ENCODE data around the gene POPDC2. TPM values are rescaled to one million over a fixed set of nuclear protein-coding genes. Genes with fewer than 3 reads are reported as not detected.

POPDC2 gene
- total RNA-seq, 1 donor from 2014 or later = 0.63 TPM

Other genes with a start within 250 kb of the POPDC2 start
- 44.0 and 52.2 TPM in 2 replicates for gene TMEM39A, start 197.0 kb downstream of the POPDC2 start, total RNA-seq
- gene POGLUT1, start 191.6 kb downstream of the POPDC2 start, total RNA-seq = 23.9 and 25.6 TPM in 2 replicates
- gene TIMMDC1, start 162.0 kb downstream of the POPDC2 start, total RNA-seq = 113 and 117 TPM in 2 replicates
- 12.5 and 13.0 TPM in 2 replicates for gene CD80, start 101.0 kb downstream of the POPDC2 start, total RNA-seq
- 3.6 and 4.2 TPM in 2 replicates for gene ADPRH, start 81.1 kb downstream of the POPDC2 start, total RNA-seq
- 0.26 and 0.31 TPM in 2 replicates for gene PLA1A, start 62.7 kb downstream of the POPDC2 start, total RNA-seq
- gene COX17, start 16.8 kb upstream of the POPDC2 start, total RNA-seq = 61.0 and 70.0 TPM in 2 replicates
- gene CFAP91, start 42.4 kb upstream of the POPDC2 start, total RNA-seq = 0.26 TPM in 1 of 2 replicates, not detected in the other
- gene NR1I2, start 121.5 kb upstream of the POPDC2 start, total RNA-seq = 0.16 and 0.17 TPM in 2 replicates